Measurements from ENCODE around the gene MRC2.

Gene MRC2

DNA sequence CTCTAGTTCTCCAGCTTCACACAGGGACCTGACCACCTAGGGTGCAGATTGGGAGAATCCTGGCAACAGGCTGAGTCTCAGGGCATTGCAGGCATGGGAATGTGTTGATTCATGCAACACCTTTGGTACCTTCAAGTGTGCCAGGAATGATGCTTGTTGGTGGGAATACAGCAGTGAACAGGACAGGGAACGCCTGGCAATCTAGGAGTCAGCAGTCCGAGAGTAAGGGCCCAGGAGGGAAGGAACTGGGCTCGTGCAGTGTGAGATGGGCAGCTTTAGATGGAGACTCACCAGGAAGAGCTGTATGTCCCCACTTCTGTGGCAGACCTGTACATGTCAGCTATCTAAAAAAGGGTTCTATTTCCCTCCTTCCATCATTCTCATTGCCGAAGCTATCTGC is 12.0 kb upstream of the MRC2 start:
- Histone ChIP-seq H3K4me1 (ENCODE audit: control insufficient read depth, insufficient read depth, low read length) (no peaks in the 10 kb centered on the region), H3K9me3 (ENCODE audit: control insufficient read depth, low read length) (no peaks in the 10 kb centered on the region), H3K27me3 (ENCODE audit: control insufficient read depth, insufficient read depth, low read length) (no peaks in the 10 kb centered on the region), H3K9ac (ENCODE audit: low read length) (no peak overlapping the region), H3K36me3 (ENCODE audit: control insufficient read depth, insufficient read depth, low read length) (no peaks in the 10 kb centered on the region), H3K4me3 (ENCODE audit: low read length) (no peak overlapping the region)

DNA sequence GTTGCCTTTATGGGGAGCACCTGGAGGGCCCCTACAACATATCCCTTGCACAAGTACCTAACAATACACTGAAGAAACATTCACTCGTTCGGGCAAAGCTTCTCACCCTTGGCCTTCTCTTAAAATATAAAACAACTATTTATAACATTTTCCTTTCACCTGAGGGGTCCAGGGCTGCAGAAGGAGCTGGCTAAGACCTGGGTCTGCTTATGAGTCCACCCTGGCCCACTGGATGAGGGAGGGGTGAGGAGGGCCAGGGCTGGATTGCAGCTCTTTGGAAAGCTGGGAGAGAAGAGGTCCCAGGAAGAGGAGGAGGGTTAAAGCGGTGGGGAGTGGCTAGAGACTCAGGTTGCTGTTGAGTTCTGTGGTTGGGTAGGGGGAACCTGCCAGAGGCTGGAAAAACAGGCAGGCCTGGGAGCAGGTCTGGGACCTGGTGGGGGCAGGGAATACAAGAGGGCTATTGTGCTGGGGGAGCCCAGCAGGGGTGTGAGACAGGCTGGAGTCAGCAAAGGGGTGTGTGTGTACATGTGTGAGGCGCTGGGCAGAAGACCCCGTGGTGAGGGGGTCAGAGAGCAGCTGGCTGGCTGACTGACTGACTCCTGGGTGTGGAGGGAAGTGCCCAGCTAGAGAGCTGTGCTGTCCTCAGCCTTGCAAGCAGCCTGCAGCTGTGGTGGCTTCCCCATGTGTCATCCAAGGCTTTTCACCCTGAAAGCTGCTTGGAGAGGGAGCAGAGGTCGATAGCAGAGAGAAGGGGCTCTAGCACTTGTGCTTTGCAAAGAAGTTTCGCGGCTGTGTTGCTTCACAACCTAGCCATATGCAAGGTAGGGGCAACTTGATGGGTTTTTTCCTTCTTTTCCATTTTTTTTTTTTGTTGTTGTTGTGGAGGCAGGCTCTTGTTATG is 10.2 kb upstream of the MRC2 start:
- no peaks in the 10 kb centered on the region for H3K36me3 ChIP-seq (ENCODE audit: control insufficient read depth, insufficient read depth, low read length)
- H3K4me3 ChIP-seq (ENCODE audit: low read length): no peak overlapping the region
- no peaks in the 10 kb centered on the region for H3K9me3 ChIP-seq (ENCODE audit: control insufficient read depth, low read length)
- no peak overlapping the region for H3K9ac ChIP-seq (ENCODE audit: low read length)
- H3K4me1 ChIP-seq (ENCODE audit: control insufficient read depth, insufficient read depth, low read length): no peaks in the 10 kb centered on the region
- no peaks in the 10 kb centered on the region for H3K27me3 ChIP-seq (ENCODE audit: control insufficient read depth, insufficient read depth, low read length)

DNA sequence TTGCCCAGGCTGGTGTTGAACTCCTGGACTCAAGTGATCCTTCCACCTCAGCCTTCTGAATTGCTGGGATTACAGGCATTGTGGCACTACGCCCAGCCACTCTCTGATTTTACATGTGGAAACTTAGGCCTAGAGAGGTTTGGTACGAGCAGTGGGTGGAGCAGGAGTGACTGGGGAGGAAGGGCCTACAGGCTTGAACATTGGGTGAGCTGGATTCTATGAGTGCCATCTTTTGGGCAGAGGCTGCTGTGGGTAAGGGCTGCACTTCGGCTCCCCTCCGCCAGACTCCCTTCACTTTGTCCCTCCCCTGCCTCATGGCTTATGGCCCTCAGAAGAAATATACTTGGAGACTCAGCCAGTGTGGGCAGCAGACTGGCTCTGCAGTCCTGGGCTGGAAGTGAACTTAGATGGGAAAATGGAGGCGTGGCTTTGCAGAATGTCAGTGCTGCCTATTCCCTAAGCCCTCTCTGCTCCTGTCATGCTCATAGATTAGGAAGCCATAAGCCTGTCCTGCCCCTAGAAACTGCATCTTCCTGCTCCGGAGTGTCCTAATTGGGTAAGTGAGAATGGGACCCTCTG is 9.5 kb upstream of the MRC2 start:
- Histone ChIP-seq H3K4me3 (ENCODE audit: low read length) (no peak overlapping the region), H3K36me3 (ENCODE audit: control insufficient read depth, insufficient read depth, low read length) (no peaks in the 10 kb centered on the region), H3K9ac (ENCODE audit: low read length) (no peak overlapping the region), H3K27me3 (ENCODE audit: control insufficient read depth, insufficient read depth, low read length) (no peaks in the 10 kb centered on the region), H3K9me3 (ENCODE audit: control insufficient read depth, low read length) (no peaks in the 10 kb centered on the region), H3K4me1 (ENCODE audit: control insufficient read depth, insufficient read depth, low read length) (no peaks in the 10 kb centered on the region)

DNA sequence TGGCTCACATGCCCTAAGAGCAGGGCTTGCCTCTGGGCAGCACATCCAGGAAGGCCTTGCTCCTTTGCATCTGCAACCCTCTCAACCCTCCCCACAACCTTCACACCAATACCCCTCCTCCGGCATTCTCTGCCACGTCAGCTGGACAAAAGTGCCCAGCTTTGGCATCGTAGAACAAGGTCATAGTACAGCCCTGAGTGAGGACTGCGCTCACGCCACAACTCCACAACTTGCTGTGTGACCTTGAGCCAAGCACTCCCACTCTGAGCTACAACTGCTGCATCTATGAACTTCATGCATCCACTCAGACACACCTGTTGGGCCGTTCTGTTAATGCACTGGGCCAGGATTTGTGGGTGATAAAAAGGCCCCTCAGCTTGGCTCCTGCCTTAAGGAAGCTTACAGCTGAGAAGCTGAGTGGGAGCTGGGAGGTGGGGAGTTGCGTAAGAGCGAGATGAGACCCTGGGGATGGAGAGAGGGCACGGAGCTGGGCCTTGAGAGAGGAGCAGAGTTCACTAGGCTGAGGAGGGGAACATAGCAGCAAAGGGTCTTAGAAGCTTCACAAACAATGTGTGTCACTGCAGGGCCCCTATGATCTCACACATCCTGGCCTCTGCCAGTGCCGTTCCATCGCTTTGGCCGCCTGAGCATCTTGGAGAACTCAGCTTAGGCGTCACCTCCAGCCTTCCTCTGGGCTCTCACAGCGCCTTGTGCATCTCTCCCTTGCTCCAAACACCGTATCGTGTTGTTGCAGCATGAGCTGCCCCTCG is 8.6 kb upstream of the MRC2 start:
- Histone ChIP-seq H3K27me3 (ENCODE audit: control insufficient read depth, insufficient read depth, low read length) (no peaks in the 10 kb centered on the region), H3K9me3 (ENCODE audit: control insufficient read depth, low read length) (no peaks in the 10 kb centered on the region), H3K36me3 (ENCODE audit: control insufficient read depth, insufficient read depth, low read length) (no peaks in the 10 kb centered on the region), H3K9ac (ENCODE audit: low read length) (no peak overlapping the region), H3K4me1 (ENCODE audit: control insufficient read depth, insufficient read depth, low read length) (no peaks in the 10 kb centered on the region), H3K4me3 (ENCODE audit: low read length) (no peak overlapping the region)

DNA sequence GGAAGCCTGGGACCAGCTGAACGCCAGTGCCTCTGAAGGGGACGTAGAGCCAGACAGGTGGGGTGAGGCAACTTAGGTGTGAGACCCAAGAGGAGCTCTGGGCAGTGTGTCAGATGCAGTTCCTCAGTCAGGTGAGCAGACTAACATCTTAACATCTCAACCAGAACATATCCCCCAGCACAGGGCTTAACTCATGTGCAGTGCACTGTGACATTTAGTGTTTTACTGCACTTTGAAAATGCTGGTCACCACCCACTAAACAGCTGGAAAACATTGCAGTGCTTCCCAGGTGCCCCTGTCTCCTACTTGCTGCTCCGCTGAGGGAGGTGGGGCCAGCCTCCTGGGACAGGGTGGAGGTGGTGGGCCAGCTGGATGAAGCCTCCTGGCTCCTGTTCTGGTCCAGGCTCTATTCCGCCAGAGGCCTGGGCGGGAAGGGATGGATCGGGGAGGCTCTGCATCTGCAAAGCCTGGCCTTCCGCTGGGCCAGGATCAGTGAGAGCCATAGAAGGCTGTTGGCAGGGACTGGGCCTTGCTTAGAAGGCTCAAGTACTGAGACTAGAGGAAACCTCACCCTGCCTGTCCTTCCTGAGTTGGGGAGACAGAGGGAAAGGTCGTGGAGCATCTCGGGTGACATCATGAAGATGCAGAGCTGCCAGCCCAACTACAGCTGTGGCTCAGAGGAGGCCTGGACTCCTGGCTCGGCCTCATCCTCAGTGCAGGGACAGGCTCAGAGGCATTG is 7.9 kb upstream of the MRC2 start:
- no peak overlapping the region for H3K4me3 ChIP-seq (ENCODE audit: low read length)
- H3K9ac ChIP-seq (ENCODE audit: low read length): no peak overlapping the region
- no peaks in the 10 kb centered on the region for H3K4me1 ChIP-seq (ENCODE audit: control insufficient read depth, insufficient read depth, low read length)
- no peaks in the 10 kb centered on the region for H3K9me3 ChIP-seq (ENCODE audit: control insufficient read depth, low read length)
- no peaks in the 10 kb centered on the region for H3K36me3 ChIP-seq (ENCODE audit: control insufficient read depth, insufficient read depth, low read length)
- no peaks in the 10 kb centered on the region for H3K27me3 ChIP-seq (ENCODE audit: control insufficient read depth, insufficient read depth, low read length)

DNA sequence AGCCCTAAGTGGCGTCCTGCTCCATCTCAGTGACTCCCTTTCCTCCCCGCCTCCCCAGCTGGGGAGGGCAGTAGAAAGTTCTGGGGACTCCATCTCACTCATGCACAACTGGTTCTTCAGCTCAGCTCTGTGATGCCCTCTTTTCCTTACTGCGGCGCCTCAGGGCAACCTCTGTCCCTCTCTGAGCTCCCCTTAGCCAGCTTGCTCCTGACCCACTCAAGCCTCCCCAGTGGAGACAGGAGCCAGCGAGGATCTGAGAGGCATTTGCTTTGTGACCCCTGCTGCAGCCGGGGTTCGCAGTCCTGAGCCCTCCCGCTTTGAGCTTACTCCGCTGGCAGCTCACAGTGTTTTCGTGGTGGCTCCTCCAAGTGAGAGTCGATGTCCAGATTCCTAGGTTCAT is 6.2 kb upstream of the MRC2 start:
- no peaks in the 10 kb centered on the region for H3K9me3 ChIP-seq (ENCODE audit: control insufficient read depth, low read length)
- H3K27me3 ChIP-seq (ENCODE audit: control insufficient read depth, insufficient read depth, low read length): no peaks in the 10 kb centered on the region
- no peaks in the 10 kb centered on the region for H3K4me1 ChIP-seq (ENCODE audit: control insufficient read depth, insufficient read depth, low read length)
- H3K9ac ChIP-seq (ENCODE audit: low read length): no peak overlapping the region
- H3K4me3 ChIP-seq (ENCODE audit: low read length): no peak overlapping the region
- H3K36me3 ChIP-seq (ENCODE audit: control insufficient read depth, insufficient read depth, low read length): no peaks in the 10 kb centered on the region

DNA sequence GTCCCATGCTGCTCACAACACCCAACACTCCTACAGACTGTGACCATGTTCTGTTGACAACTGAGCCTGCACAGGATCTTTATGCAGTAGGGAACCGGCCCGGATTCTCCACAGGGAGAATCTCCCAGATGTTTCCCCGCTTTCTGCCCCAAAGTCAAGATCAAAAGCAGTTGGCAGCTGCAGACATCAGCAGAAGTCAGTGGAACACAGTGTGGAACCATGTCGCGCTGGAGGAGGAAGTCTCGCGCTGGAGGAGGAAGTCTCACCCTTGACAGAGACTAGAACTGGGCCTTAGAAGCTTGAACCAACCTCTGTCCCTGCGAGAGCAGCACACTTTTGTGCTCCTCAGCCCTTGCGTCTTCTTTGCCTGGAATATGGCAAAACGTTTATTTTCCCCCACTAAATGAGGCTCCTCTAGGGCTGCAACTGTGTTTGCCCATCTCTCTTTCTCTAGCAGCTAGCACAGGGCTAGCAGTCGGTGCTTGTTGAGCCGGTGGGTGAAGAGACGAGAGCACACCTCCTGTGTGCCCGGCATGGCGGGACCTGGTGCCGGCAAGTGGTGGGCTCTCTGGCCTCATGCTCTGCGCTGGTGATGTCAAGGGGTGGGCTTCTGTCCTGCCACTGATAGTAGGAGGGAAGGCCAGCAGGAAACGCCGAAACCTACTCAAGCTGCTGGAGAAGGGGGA is 2.1 kb upstream of the MRC2 start:
- no peaks in the 10 kb centered on the region for H3K9me3 ChIP-seq (ENCODE audit: control insufficient read depth, low read length)
- no peak overlapping the region for H3K4me3 ChIP-seq (ENCODE audit: low read length)
- H3K9ac ChIP-seq (ENCODE audit: low read length): no peak overlapping the region
- peaks cover 31% of the 10 kb centered on the region for H3K27me3 ChIP-seq (ENCODE audit: control insufficient read depth, insufficient read depth, low read length)
- peaks cover 4% of the 10 kb centered on the region for H3K4me1 ChIP-seq (ENCODE audit: control insufficient read depth, insufficient read depth, low read length)
- H3K36me3 ChIP-seq (ENCODE audit: control insufficient read depth, insufficient read depth, low read length): no peaks in the 10 kb centered on the region

DNA sequence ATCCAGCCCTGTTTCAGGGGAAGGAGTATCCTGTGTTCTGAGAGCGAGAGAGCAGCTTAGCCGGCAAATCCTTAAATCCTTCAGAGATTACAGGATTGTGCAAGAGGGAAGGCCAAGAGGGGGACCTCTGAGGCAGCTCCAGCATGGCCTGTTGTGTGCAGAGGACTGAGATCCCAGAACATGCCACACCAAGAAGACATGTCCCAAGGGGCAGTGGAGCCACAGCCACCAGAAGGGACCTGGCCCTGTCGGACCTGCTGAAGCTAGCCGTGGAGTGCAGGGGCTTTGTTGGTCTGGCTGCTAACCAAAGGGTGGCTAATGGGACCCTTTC is 1.6 kb upstream of the MRC2 start:
- H3K36me3 ChIP-seq (ENCODE audit: control insufficient read depth, insufficient read depth, low read length): no peaks in the 10 kb centered on the region
- peaks cover 31% of the 10 kb centered on the region for H3K27me3 ChIP-seq (ENCODE audit: control insufficient read depth, insufficient read depth, low read length)
- no peak overlapping the region for H3K4me3 ChIP-seq (ENCODE audit: low read length)
- H3K9ac ChIP-seq (ENCODE audit: low read length): no peak overlapping the region
- no peaks in the 10 kb centered on the region for H3K9me3 ChIP-seq (ENCODE audit: control insufficient read depth, low read length)
- H3K4me1 ChIP-seq (ENCODE audit: control insufficient read depth, insufficient read depth, low read length): peaks cover 4% of the 10 kb centered on the region

DNA sequence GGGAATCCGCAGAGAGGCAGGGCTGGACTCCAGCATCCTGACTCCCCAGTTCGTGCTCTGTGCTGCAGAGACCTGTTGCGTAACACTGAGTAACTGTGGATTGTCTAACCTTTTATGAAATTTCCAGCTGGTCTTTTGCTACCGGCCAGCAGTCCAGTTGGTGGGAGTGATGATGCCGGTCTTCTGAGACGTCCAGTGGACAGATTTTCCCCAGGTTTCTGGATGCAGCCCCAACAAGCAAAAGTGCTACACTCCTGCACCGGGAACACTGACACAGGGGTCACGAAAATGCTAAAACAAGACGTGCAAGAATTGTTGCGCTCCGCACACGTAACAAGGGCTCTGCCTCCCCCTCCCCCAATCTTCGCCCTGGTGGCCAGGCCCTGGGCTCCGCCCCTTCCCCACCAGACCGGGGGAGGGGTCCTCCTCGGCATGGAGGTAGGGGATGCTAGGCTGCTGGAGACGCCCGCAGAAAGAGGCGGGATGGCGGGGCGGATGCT is 701 bp upstream of the MRC2 start:
- peak overlapping the region; percentile 39 for H3K9ac ChIP-seq (ENCODE audit: low read length)
- peaks cover 31% of the 10 kb centered on the region for H3K27me3 ChIP-seq (ENCODE audit: control insufficient read depth, insufficient read depth, low read length)

DNA sequence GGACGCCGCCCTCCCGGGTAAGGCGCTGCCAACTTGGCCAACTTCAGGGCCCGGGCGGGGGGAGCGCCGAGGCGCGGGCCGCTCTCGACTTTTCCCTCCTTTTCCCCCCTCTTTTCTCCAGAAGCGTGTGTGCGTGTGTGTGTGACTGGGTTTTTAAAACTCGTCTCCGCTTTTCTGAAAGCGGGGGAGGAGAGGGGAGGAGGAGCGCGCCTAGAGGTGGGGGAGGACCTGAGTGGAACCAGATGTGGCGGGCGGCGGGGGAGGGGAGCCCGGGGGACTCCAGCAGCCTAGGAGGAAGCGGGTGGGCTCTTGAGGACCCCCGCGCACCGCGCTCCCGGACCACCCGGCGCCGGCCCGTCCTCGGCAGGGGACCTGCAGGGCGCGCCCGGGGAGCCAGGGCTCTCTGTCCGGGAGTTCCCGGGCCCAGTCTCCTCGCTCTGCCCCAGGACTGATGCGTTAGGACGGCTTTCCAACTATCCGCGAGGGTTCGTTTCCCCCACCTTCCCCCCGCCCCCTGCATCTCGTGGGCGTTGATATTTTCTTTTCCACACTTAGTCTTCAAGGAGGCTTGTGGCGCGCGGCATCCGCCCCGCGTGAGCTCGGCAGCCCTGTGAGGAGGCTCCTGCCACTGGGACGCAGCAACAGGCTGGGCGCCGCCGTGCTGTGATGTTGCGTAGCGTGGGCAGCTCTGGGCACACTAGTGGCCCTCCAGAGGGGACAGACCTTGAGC is 599 bp downstream of the MRC2 start:
- Histone ChIP-seq H3K4me1 (ENCODE audit: control insufficient read depth, insufficient read depth, low read length) (peaks cover 4% of the 10 kb centered on the region), H3K9ac (ENCODE audit: low read length) (peak overlapping the region; percentile 39), H3K36me3 (ENCODE audit: control insufficient read depth, insufficient read depth, low read length) (no peaks in the 10 kb centered on the region), H3K4me3 (ENCODE audit: low read length) (no peak overlapping the region), H3K27me3 (ENCODE audit: control insufficient read depth, insufficient read depth, low read length) (peaks cover 31% of the 10 kb centered on the region), H3K9me3 (ENCODE audit: control insufficient read depth, low read length) (no peaks in the 10 kb centered on the region)

More for the DNA sequence above, 701 bp upstream of the MRC2 start:
- Histone ChIP-seq H3K9me3 (ENCODE audit: control insufficient read depth, low read length) (no peaks in the 10 kb centered on the region), H3K4me3 (ENCODE audit: low read length) (no peak overlapping the region), H3K36me3 (ENCODE audit: control insufficient read depth, insufficient read depth, low read length) (no peaks in the 10 kb centered on the region), H3K4me1 (ENCODE audit: control insufficient read depth, insufficient read depth, low read length) (peaks cover 4% of the 10 kb centered on the region)

All from mucosa of stomach (tissue), 1 donor.